Peyer's patch (tissue), 4 donors: ENCODE results near the gene NXT1.

Source experiments
- CTCF ChIP-seq, 6 experiments: fragments of 450-650 bp in 4 of 6; fragments of 200-600 bp in 2 of 6; sonication (generic) in 1 of 6; IDR thresholded peaks; one replicate each; pipeline ENCODE4 v1.5.1; 2017 to 2019; ENCODE audit warnings: antibody characterized with exemption in 6 of 6, mild to moderate bottlenecking in 3 of 6, moderate library complexity in 1 of 6
- POLR2A ChIP-seq, 2 donors: fragments of 450-650 bp; IDR thresholded peaks; one replicate each; pipeline ENCODE4 v1.5.1; 2017; ENCODE audit warnings: antibody characterized with exemption in 2 of 2, mild to moderate bottlenecking in 2 of 2, moderate library complexity in 2 of 2

GRCh38 chr20:23332467-23332866, 18.1 kb upstream of the NXT1 start:
- TF ChIP-seq POLR2A (IDR thresholded peaks at IDR 0.05) (no peak), CTCF (IDR thresholded peaks at IDR 0.05) (no peak)
